ENCODE data around the gene SNTG2. TPM values are rescaled to one million over a fixed set of nuclear protein-coding genes. Genes with fewer than 3 reads are reported as not detected.
A peak's percentile ranks its signal among the peaks of the same experiment; 100 is the strongest.

SNTG2 gene
- total and polyA plus RNA-seq, 5 experiments from 2014 or later = 0.66 to 8.8 (median 1.2) TPM

GRCh38 chr2:929925-930324 is 20.7 kb upstream of the SNTG2 start:
- Mint-ChIP-seq H3K4me1 (peaks cover 0 to 2% (median 0%) of the 10 kb centered on the region in 4 donors), H3K36me3 (no peaks in the 10 kb centered on the region), H3K27ac (peak overlapping the region in 1 of 10 donors; percentile 79), H3K9me3 (peaks cover 0 to 2% (median 0%) of the 10 kb centered on the region in 9 donors), H3K27me3 (peaks cover 0 to 8% (median 2%) of the 10 kb centered on the region in 5 donors), H3K4me3 (no peak overlapping the region)
- POLR2A ChIA-PET = no interaction called here
- DNase-seq (no peak), ATAC-seq (no peak)

GRCh38 chr2:930935-931334 is 19.7 kb upstream of the SNTG2 start:
- POLR2A ChIA-PET = no interaction called here
- H3K36me3 Mint-ChIP-seq = no peaks in the 10 kb centered on the region
- peaks cover 0 to 2% (median 0%) of the 10 kb centered on the region in 4 donors for H3K4me1 Mint-ChIP-seq
- no peak for ATAC-seq
- peaks cover 0 to 2% (median 0%) of the 10 kb centered on the region in 5 donors for H3K27me3 Mint-ChIP-seq
- no peak overlapping the region for H3K27ac Mint-ChIP-seq
- H3K4me3 Mint-ChIP-seq = no peak overlapping the region
- DNase-seq = no peak
- peaks cover 0 to 2% (median 0%) of the 10 kb centered on the region in 9 donors for H3K9me3 Mint-ChIP-seq

- peaks cover 0 to 2% (median 0%) of the 10 kb centered on the region in 4 donors for H3K4me1 Mint-ChIP-seq
- H3K27me3 Mint-ChIP-seq = peaks cover 0 to 2% (median 0%) of the 10 kb centered on the region in 5 donors
- H3K27ac Mint-ChIP-seq = no peak overlapping the region
- peaks cover 0 to 3% (median 0%) of the 10 kb centered on the region in 9 donors for H3K9me3 Mint-ChIP-seq
- ATAC-seq (no peak), DNase-seq (no peak)
- H3K36me3 Mint-ChIP-seq = no peaks in the 10 kb centered on the region
- POLR2A ChIA-PET = no interaction called here
- no peak overlapping the region for H3K4me3 Mint-ChIP-seq
Measured at GRCh38 chr2:932320-933115, 18.1 kb upstream of the SNTG2 start.

GRCh38 chr2:933734-934295 is 16.8 kb upstream of the SNTG2 start:
- Mint-ChIP-seq H3K9me3 (peaks cover 0 to 3% (median 0%) of the 10 kb centered on the region in 9 donors), H3K27ac (no peak overlapping the region), H3K36me3 (no peaks in the 10 kb centered on the region), H3K4me1 (peaks cover 0 to 2% (median 0%) of the 10 kb centered on the region in 4 donors), H3K4me3 (no peak overlapping the region), H3K27me3 (no peaks in the 10 kb centered on the region)
- POLR2A ChIA-PET = no interaction called here
- no peak for DNase-seq
- no peak for ATAC-seq

GRCh38 chr2:937530-937929 is 13.1 kb upstream of the SNTG2 start:
- Mint-ChIP-seq H3K4me1 (no peaks in the 10 kb centered on the region), H3K9me3 (peaks cover 0 to 3% (median 0%) of the 10 kb centered on the region in 9 donors), H3K4me3 (no peak overlapping the region), H3K27ac (no peak overlapping the region), H3K27me3 (no peaks in the 10 kb centered on the region), H3K36me3 (no peaks in the 10 kb centered on the region)
- no peak for DNase-seq
- no peak for ATAC-seq
- POLR2A ChIA-PET = no interaction called here

- no peak for ATAC-seq
- Mint-ChIP-seq H3K4me1 (no peaks in the 10 kb centered on the region), H3K9me3 (peaks cover 0 to 3% (median 0%) of the 10 kb centered on the region in 9 donors), H3K27ac (peak overlapping the region in 1 of 10 donors; percentile 36), H3K27me3 (no peaks in the 10 kb centered on the region), H3K4me3 (no peak overlapping the region), H3K36me3 (no peaks in the 10 kb centered on the region)
- no peak for DNase-seq
- POLR2A ChIA-PET = no interaction called here
Measured at GRCh38 chr2:938181-939005, 12.3 kb upstream of the SNTG2 start.

- no peak overlapping the region for H3K4me3 Mint-ChIP-seq
- DNase-seq = no peak
- peaks cover 0 to 4% (median 0%) of the 10 kb centered on the region in 5 donors for H3K27me3 Mint-ChIP-seq
- no peaks in the 10 kb centered on the region for H3K4me1 Mint-ChIP-seq
- ATAC-seq = no peak
- POLR2A ChIA-PET = no interaction called here
- peaks cover 0 to 12% (median 2%) of the 10 kb centered on the region in 9 donors for H3K9me3 Mint-ChIP-seq
- H3K27ac Mint-ChIP-seq = no peak overlapping the region
- H3K36me3 Mint-ChIP-seq = peaks cover 0 to 4% (median 0%) of the 10 kb centered on the region in 3 donors
Measured at GRCh38 chr2:939936-940601, 10.6 kb upstream of the SNTG2 start.

- DNase-seq (no peak), ATAC-seq (no peak)
- POLR2A ChIA-PET = no interaction called here
- Mint-ChIP-seq H3K36me3 (peaks cover 0 to 4% (median 0%) of the 10 kb centered on the region in 3 donors), H3K9me3 (peaks cover 0 to 9% (median 2%) of the 10 kb centered on the region in 9 donors), H3K4me3 (no peak overlapping the region), H3K4me1 (peaks cover 5 to 13% (median 12%) of the 10 kb centered on the region in 4 donors), H3K27ac (no peak overlapping the region), H3K27me3 (peaks cover 0 to 4% (median 0%) of the 10 kb centered on the region in 5 donors)
Measured at GRCh38 chr2:941871-942270, 8.8 kb upstream of the SNTG2 start.

GRCh38 chr2:942775-943460 is 7.7 kb upstream of the SNTG2 start:
- peaks cover 0 to 9% (median 2%) of the 10 kb centered on the region in 9 donors for H3K9me3 Mint-ChIP-seq
- POLR2A ChIA-PET = no interaction called here
- H3K27ac Mint-ChIP-seq = no peak overlapping the region
- no peak overlapping the region for H3K4me3 Mint-ChIP-seq
- H3K27me3 Mint-ChIP-seq = peaks cover 0 to 4% (median 0%) of the 10 kb centered on the region in 5 donors
- H3K36me3 Mint-ChIP-seq = peaks cover 0 to 4% (median 0%) of the 10 kb centered on the region in 3 donors
- H3K4me1 Mint-ChIP-seq = peaks cover 8 to 15% (median 12%) of the 10 kb centered on the region in 4 donors
- DNase-seq = no peak
- ATAC-seq = no peak

- peaks cover 0 to 9% (median 2%) of the 10 kb centered on the region in 9 donors for H3K9me3 Mint-ChIP-seq
- POLR2A ChIA-PET = no interaction called here
- peaks cover 8 to 15% (median 12%) of the 10 kb centered on the region in 4 donors for H3K4me1 Mint-ChIP-seq
- ATAC-seq (no peak), DNase-seq (no peak)
- H3K36me3 Mint-ChIP-seq = peaks cover 0 to 4% (median 0%) of the 10 kb centered on the region in 3 donors
- peaks cover 0 to 4% (median 0%) of the 10 kb centered on the region in 5 donors for H3K27me3 Mint-ChIP-seq
- H3K4me3 Mint-ChIP-seq = no peak overlapping the region
- no peak overlapping the region for H3K27ac Mint-ChIP-seq
Measured at GRCh38 chr2:943461-943797, 7.2 kb upstream of the SNTG2 start.

- Mint-ChIP-seq H3K27ac (no peak overlapping the region), H3K4me1 (peaks cover 8 to 15% (median 12%) of the 10 kb centered on the region in 4 donors), H3K4me3 (no peak overlapping the region), H3K36me3 (peaks cover 0 to 4% (median 0%) of the 10 kb centered on the region in 3 donors), H3K9me3 (peaks cover 0 to 9% (median 2%) of the 10 kb centered on the region in 9 donors), H3K27me3 (peaks cover 0 to 4% (median 0%) of the 10 kb centered on the region in 5 donors)
- DNase-seq (no peak), ATAC-seq (no peak)
- POLR2A ChIA-PET = no interaction called here
Measured at GRCh38 chr2:943821-944220, 6.8 kb upstream of the SNTG2 start.

GRCh38 chr2:944693-945092 is 6.0 kb upstream of the SNTG2 start:
- Mint-ChIP-seq H3K27ac (peak overlapping the region in 1 of 10 donors; percentile 46), H3K27me3 (peaks cover 0 to 11% (median 6%) of the 10 kb centered on the region in 5 donors)

More at GRCh38 chr2:944693-945092, 6.0 kb upstream of the SNTG2 start:
- peaks cover 12 to 20% (median 18%) of the 10 kb centered on the region in 4 donors for H3K4me1 Mint-ChIP-seq
- H3K4me3 Mint-ChIP-seq = no peak overlapping the region
- ATAC-seq (no peak), DNase-seq (no peak)
- peaks cover 0 to 9% (median 2%) of the 10 kb centered on the region in 9 donors for H3K9me3 Mint-ChIP-seq
- peaks cover 0 to 4% (median 0%) of the 10 kb centered on the region in 3 donors for H3K36me3 Mint-ChIP-seq
- POLR2A ChIA-PET = no interaction called here
